ENCODE data around the gene CD46. TPM values are rescaled to one million over a fixed set of nuclear protein-coding genes. Genes with fewer than 3 reads are reported as not detected.

The CD46 gene
- total RNA-seq, 1 donor from 2014 or later: 93.8 TPM

- Mint-ChIP-seq H3K4me3 (no peak overlapping the region), H3K36me3 (ENCODE audit: low read depth) (peaks cover 4% of the 10 kb centered on the region), H3K27me3 (ENCODE audit: low read depth) (no peaks in the 10 kb centered on the region), H3K9me3 (no peaks in the 10 kb centered on the region), H3K4me1 (no peaks in the 10 kb centered on the region), H3K27ac (ENCODE audit: unreplicated experiment) (peak overlapping the region; percentile 43)
- no peak for TF ChIP-seq CTCF (conservative IDR thresholded peaks at IDR 0.05)
- DNase-seq (ENCODE audit: low read depth, low spot score): no peak
Measured at GRCh38 chr1:207813512-207813881, 61.6 kb downstream of the CD46 start.

- DNase-seq (ENCODE audit: low read depth, low spot score): no peak
- Mint-ChIP-seq H3K4me3 (no peak overlapping the region), H3K9me3 (no peaks in the 10 kb centered on the region), H3K4me1 (no peaks in the 10 kb centered on the region), H3K27me3 (ENCODE audit: low read depth) (no peaks in the 10 kb centered on the region), H3K36me3 (ENCODE audit: low read depth) (peaks cover 4% of the 10 kb centered on the region), H3K27ac (ENCODE audit: unreplicated experiment) (peak overlapping the region; percentile 19)
- TF ChIP-seq CTCF (conservative IDR thresholded peaks at IDR 0.05): no peak
Measured at GRCh38 chr1:207813946-207814345, 62.1 kb downstream of the CD46 start.

- Mint-ChIP-seq H3K4me1 (no peaks in the 10 kb centered on the region), H3K4me3 (no peak overlapping the region), H3K9me3 (no peaks in the 10 kb centered on the region), H3K36me3 (ENCODE audit: low read depth) (peaks cover 4% of the 10 kb centered on the region), H3K27me3 (ENCODE audit: low read depth) (no peaks in the 10 kb centered on the region), H3K27ac (ENCODE audit: unreplicated experiment) (no peak overlapping the region)
- TF ChIP-seq CTCF (conservative IDR thresholded peaks at IDR 0.05): no peak
- no peak for DNase-seq (ENCODE audit: low read depth, low spot score)
Measured at GRCh38 chr1:207814469-207814868, 62.6 kb downstream of the CD46 start.

GRCh38 chr1:207815466-207815865 lies 63.6 kb downstream of the CD46 start:
- no peak for DNase-seq (ENCODE audit: low read depth, low spot score)
- H3K27me3 Mint-ChIP-seq (ENCODE audit: low read depth): no peaks in the 10 kb centered on the region
- H3K4me1 Mint-ChIP-seq: no peaks in the 10 kb centered on the region
- TF ChIP-seq CTCF (conservative IDR thresholded peaks at IDR 0.05): no peak
- H3K4me3 Mint-ChIP-seq: no peak overlapping the region
- no peak overlapping the region for H3K27ac Mint-ChIP-seq (ENCODE audit: unreplicated experiment)
- H3K36me3 Mint-ChIP-seq (ENCODE audit: low read depth): peaks cover 4% of the 10 kb centered on the region
- H3K9me3 Mint-ChIP-seq: no peaks in the 10 kb centered on the region

GRCh38 chr1:207815913-207816291 lies 64.0 kb downstream of the CD46 start:
- no peak overlapping the region for H3K27ac Mint-ChIP-seq (ENCODE audit: unreplicated experiment)

More at GRCh38 chr1:207815913-207816291, 64.0 kb downstream of the CD46 start:
- TF ChIP-seq CTCF (conservative IDR thresholded peaks at IDR 0.05): no peak
- Mint-ChIP-seq H3K4me1 (no peaks in the 10 kb centered on the region), H3K36me3 (ENCODE audit: low read depth) (peaks cover 4% of the 10 kb centered on the region), H3K9me3 (no peaks in the 10 kb centered on the region), H3K4me3 (no peak overlapping the region), H3K27me3 (ENCODE audit: low read depth) (no peaks in the 10 kb centered on the region)
- no peak for DNase-seq (ENCODE audit: low read depth, low spot score)

Data from neural crest cell (in vitro differentiated cells).